HCT116 (cell line): ENCODE results near the gene TEX12.

Experiments
- CEBPB ChIP-seq: IDR thresholded peaks from 2 replicates; pipeline ENCODE4 v1.6.1; 2012; ENCODE audit warnings: low read depth
- EGR1 ChIP-seq: IDR thresholded peaks from 2 replicates; pipeline ENCODE4 v1.6.1; 2012; ENCODE audit warnings: low read depth
- EZH2 ChIP-seq: fragments of 200-600 bp; sonication (generic); IDR thresholded peaks from 2 replicates; pipeline ENCODE4 v1.6.1; 2017; ENCODE audit warnings: antibody characterized with exemption, mixed run types
- EZH2phosphoT487 ChIP-seq: fragments of 200-600 bp; IDR thresholded peaks from 2 replicates; pipeline ENCODE4 v1.6.1; 2018; ENCODE audit warnings: antibody characterized with exemption, borderline replicate concordance
- FOSL1 ChIP-seq: IDR thresholded peaks from 2 replicates; pipeline ENCODE4 v1.6.1; 2012; ENCODE audit warnings: low read depth
- JUND ChIP-seq: IDR thresholded peaks from 2 replicates; pipeline ENCODE4 v1.6.1; 2012
- POLR2A ChIP-seq: IDR thresholded peaks from 2 replicates; pipeline ENCODE4 v1.7.0; 2011; ENCODE audit warnings: borderline replicate concordance; ENCODE audit not compliant: insufficient read depth, insufficient read length; ENCODE audit errors: extremely low read depth
- POLR2AphosphoS5 ChIP-seq: IDR thresholded peaks from 2 replicates; pipeline ENCODE4 v1.6.1; 2011; ENCODE audit warnings: mild to moderate bottlenecking, low read depth, low read length, moderate library complexity
- RAD21 ChIP-seq: IDR thresholded peaks from 2 replicates; pipeline ENCODE4 v1.6.1; 2012; ENCODE audit warnings: low read depth, mild to moderate bottlenecking
- YY1 ChIP-seq: IDR thresholded peaks from 2 replicates; pipeline ENCODE4 v1.6.1; 2011; ENCODE audit warnings: low read length, low read depth, moderate library complexity, mild to moderate bottlenecking; ENCODE audit not compliant: insufficient replicate concordance; ENCODE audit errors: extremely low read depth
- ZFX ChIP-seq: fragments of 450-650 bp; IDR thresholded peaks from 2 replicates; pipeline ENCODE4 v1.6.1; 2017
- ZNF274 ChIP-seq: fragments of 200-500 bp; sonication (Bioruptor generic); IDR thresholded peaks from 2 replicates; pipeline ENCODE4 v1.6.1; 2014; ENCODE audit warnings: mild to moderate bottlenecking, low read depth, low read length, inconsistent platforms
- TF ChIP-seq, protein P1 (sequence below), 3 experiments: fragments of 200-600 bp in 1 of 3; sonication (generic) in 1 of 3; IDR thresholded peaks in 2 of 3; conservative IDR thresholded peaks in 1 of 3; 2 replicates each; pipeline ENCODE4 v1.5.1; 2012 to 2017; ENCODE audit warnings: low read depth in 2 of 3, low read length in 2 of 3, antibody characterized with exemption in 1 of 3, borderline replicate concordance in 1 of 3, control low read depth in 1 of 3, mild to moderate bottlenecking in 1 of 3, mixed read lengths in 1 of 3, mixed run types in 1 of 3, moderate library complexity in 1 of 3; ENCODE audit not compliant: insufficient read depth in 1 of 3
- TF ChIP-seq, protein P2 (sequence below): IDR thresholded peaks from 2 replicates; pipeline ENCODE4 v1.6.1; 2012

DNA sequence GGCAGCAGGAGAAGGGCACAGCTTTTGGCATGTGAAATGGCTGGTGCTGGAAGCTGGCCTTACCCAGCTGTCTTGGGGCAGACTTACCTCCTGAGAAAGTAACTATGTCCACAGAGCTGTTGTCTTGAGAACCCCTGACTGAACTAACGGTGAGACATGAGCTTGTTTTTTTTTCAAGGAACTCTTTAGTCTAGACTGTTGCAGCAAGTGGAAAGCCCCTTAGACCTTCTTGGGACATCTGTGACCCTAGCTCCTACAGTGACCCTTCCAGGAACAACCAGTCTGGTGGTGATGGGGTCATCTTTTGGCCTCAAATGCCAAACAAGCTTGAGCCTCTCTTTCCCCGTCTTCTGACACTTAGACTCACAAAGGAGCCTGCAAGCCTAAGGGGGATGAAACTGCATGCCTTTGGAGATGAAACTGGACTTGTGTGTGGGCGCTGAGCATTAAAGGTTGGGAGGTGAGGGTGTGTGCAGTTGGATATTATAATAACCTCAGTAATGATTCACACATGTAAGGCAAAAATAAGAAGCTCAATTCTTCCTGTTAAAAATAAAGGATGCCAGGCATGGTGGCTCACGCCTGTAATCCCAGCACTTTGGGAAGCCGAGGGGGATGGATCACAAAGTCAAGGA is 45.1 kb upstream of the TEX12 start:
- no peak for TF ChIP-seq YY1
- TF ChIP-seq JUND: no peak
- no peak for TF ChIP-seq CEBPB
- TF ChIP-seq, protein P1, sequence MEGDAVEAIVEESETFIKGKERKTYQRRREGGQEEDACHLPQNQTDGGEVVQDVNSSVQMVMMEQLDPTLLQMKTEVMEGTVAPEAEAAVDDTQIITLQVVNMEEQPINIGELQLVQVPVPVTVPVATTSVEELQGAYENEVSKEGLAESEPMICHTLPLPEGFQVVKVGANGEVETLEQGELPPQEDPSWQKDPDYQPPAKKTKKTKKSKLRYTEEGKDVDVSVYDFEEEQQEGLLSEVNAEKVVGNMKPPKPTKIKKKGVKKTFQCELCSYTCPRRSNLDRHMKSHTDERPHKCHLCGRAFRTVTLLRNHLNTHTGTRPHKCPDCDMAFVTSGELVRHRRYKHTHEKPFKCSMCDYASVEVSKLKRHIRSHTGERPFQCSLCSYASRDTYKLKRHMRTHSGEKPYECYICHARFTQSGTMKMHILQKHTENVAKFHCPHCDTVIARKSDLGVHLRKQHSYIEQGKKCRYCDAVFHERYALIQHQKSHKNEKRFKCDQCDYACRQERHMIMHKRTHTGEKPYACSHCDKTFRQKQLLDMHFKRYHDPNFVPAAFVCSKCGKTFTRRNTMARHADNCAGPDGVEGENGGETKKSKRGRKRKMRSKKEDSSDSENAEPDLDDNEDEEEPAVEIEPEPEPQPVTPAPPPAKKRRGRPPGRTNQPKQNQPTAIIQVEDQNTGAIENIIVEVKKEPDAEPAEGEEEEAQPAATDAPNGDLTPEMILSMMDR (IDR thresholded peaks at IDR 0.05 in 2 of 3, conservative IDR thresholded peaks at IDR 0.05 in 1 of 3; ENCODE audit: borderline replicate concordance in 1 of 3, insufficient read depth in 1 of 3, low read depth in 2 of 3, low read length in 2 of 3): no peak
- TF ChIP-seq, protein P2, sequence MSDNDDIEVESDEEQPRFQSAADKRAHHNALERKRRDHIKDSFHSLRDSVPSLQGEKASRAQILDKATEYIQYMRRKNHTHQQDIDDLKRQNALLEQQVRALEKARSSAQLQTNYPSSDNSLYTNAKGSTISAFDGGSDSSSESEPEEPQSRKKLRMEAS: no peak
- no peak for TF ChIP-seq ZFX
- TF ChIP-seq RAD21: no peak
- TF ChIP-seq EZH2: no peak
- no peak for TF ChIP-seq ZNF274
- no peak for TF ChIP-seq EGR1
- no peak for TF ChIP-seq EZH2phosphoT487
- TF ChIP-seq POLR2A: no peak
- TF ChIP-seq POLR2AphosphoS5: no peak
- no peak for TF ChIP-seq FOSL1
